Activated CD4-positive, alpha-beta T cell treated with anti-CD3 and anti-CD28 coated beads for 36 hours (primary cell): ENCODE data around the gene CDKN1A. TPM values are rescaled to one million over a fixed set of nuclear protein-coding genes. Genes with fewer than 3 reads are reported as not detected.
"Not testable (repeated sequence)": the region's sequence is repeated elsewhere in the genome, so short reads cannot be mapped to it uniquely, and the experiment has no call there.

Experiments
- ATAC-seq: fragments of 200-7000 bp; cut with Tn5 transposase; one replicate; pipeline ENCODE4 v1.10.0; 2021; ENCODE audit warnings: mild to moderate bottlenecking, moderate library complexity
- CTCF ChIA-PET: fragments of 350-600 bp; sonication (Branson Sonifier 250); formaldehyde crosslinking; loops from one replicate; lab custom pipeline; 2021; ENCODE audit warnings: antibody characterized with exemption; lab: Charles Lee
- POLR2A ChIA-PET: fragments of 350-600 bp; sonication (Branson Sonifier 250); formaldehyde crosslinking; loops from one replicate; lab custom pipeline; 2021; ENCODE audit warnings: antibody characterized with exemption, inconsistent platforms; lab: Charles Lee
- DNase-seq: peaks from one replicate; pipeline ENCODE4 v3.0.0-alpha.2; 2020
- H3K27ac Mint-ChIP-seq: one replicate; pipeline ENCODE4 v1.8.0; 2021; ENCODE audit warnings: mixed read lengths
- H3K27me3 Mint-ChIP-seq: one replicate; pipeline ENCODE4 v1.8.0; 2021; ENCODE audit warnings: mixed read lengths
- H3K36me3 Mint-ChIP-seq: one replicate; pipeline ENCODE4 v1.8.0; 2021; ENCODE audit warnings: low read depth, mixed read lengths
- H3K4me1 Mint-ChIP-seq: one replicate; pipeline ENCODE4 v1.8.0; 2021; ENCODE audit warnings: mixed read lengths
- H3K4me3 Mint-ChIP-seq: one replicate; pipeline ENCODE4 v1.8.0; 2021; ENCODE audit warnings: mild to moderate bottlenecking, moderate library complexity, mixed read lengths
- H3K9me3 Mint-ChIP-seq: one replicate; pipeline ENCODE4 v1.8.0; 2021; ENCODE audit warnings: low read depth, mixed read lengths
- intact Hi-C, 2 experiments: fragments of 100-400 bp; cut with DNase I in 1 of 2; cut with micrococcal nuclease in 1 of 2; formaldehyde crosslinking; loops; one replicate each; pipeline versions ENCODE4 v1.14.2 to v1.15.1; 2022 to 2024; cut with DNase I, micrococcal nuclease
- total RNA-seq, 2 experiments: library from RNA; stranded (reverse); gene quantifications; one replicate each; pipeline ENCODE4 v1.2.3, GENCODE V29; 2021

CDKN1A gene
- total RNA-seq, 2 experiments from 2014 or later: 31.3 to 35.9 TPM

DNA sequence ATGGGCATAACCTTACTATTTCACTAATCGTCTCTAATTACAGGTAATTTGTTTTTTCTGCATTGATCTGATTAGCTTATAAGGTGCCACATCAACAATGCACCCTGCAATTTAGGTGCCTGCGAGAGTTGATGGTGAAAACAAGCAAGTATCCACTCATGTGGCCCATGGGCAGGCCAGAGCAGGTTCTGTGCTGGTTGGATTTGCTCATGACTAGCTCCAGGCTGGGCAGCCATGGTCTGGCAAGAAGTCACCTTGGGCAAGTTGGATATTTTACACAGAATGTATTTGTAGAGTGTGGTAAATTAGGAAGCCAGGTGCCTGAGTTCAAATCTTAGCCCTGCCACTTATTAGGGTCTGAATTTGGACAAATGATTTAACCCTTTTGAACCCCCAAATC is 44.4 kb downstream of the CDKN1A start:
- CTCF ChIA-PET: interaction anchor here (0.6 to 2.5 kb wide), 3 partner anchors 13 to 163 kb away, joined by 3 to 12 read pairs (median 3); no protein-coding TSS in a partner anchor
- H3K36me3 Mint-ChIP-seq: no peaks in the 10 kb centered on the region
- ATAC-seq: no peak
- POLR2A ChIA-PET: no interaction called here
- no peak overlapping the region for H3K4me3 Mint-ChIP-seq
- H3K4me1 Mint-ChIP-seq: peaks cover 22% of the 10 kb centered on the region
- no peaks in the 10 kb centered on the region for H3K9me3 Mint-ChIP-seq
- no peak for DNase-seq
- no peak overlapping the region for H3K27ac Mint-ChIP-seq
- no peaks in the 10 kb centered on the region for H3K27me3 Mint-ChIP-seq
- intact Hi-C loops: no loop called here

DNA sequence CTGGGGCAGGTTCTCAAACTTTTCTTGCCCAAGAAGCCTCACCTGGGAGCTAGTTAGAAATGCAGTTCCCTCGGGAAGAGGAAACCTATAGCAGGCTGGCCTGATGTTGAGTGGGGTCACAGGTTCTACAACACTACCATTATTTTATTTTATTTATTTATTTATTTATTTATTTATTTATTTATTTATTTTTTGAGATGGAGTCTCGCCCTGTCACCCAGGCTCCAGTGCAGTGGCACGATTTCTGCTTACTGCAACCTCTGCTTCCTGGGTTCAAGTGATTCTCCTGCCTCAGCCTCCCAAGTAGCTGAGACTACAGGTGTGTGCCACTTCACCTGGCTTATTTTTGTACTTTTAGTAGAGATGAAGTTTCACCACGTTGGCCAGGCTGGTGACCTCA is 45.5 kb downstream of the CDKN1A start:
- H3K27ac Mint-ChIP-seq, H3K36me3 Mint-ChIP-seq: not testable (repeated sequence)
- intact Hi-C loops: loop anchor here (1.0 to 2.0 kb wide), 3 partner anchors 101 to 109 kb away; no protein-coding TSS in a partner anchor

DNA sequence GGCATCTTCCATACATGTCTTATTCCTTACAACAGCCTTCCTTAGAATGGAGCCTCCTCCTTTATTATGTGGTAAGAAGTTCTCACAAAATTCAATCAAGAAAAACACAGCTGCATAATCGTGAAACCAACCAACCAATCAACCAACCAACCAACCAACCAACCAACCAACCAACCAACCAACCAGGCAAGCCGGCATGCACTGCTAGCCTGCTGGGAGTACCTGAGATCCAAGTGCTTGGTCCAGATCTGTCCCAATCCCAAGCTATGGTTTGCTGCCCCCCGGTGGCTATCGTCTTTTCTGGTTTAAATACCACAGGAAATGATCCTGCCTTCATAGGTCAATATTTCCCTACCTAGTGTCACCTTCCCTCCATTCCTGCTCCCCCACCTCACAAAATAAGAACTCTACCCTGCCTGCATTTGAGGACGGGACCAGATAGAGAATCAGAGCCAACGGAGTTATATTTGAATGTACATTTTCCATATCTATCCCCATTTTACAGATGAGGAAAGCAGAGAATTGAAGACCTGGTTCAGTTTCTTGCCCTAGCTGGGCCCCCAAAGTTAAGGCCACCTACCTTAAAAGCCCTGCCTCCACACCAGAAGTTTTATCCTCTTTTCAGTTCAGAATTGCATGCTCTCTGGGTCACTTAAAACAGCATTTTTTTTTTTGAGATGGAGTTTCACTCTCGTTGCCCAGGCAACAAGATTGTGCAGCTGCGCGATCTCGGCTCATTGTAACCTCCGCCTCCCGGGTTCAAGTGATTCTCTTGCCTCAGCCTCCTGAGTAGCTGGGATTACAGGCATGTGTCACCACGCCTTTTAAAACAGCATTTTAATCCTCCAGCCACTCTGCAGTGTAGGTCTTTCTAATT is 46.2 kb downstream of the CDKN1A start:
- POLR2A ChIA-PET: no interaction called here
- H3K36me3 Mint-ChIP-seq: no peaks in the 10 kb centered on the region
- intact Hi-C loops: loop anchor here (1.0 to 2.0 kb wide), 3 partner anchors 101 to 109 kb away; no protein-coding TSS in a partner anchor
- peaks cover 25% of the 10 kb centered on the region for H3K4me1 Mint-ChIP-seq
- H3K27ac Mint-ChIP-seq: no peak overlapping the region
- DNase-seq (peak; percentile 82), ATAC-seq (peak; percentile 45)
- H3K9me3 Mint-ChIP-seq: no peaks in the 10 kb centered on the region
- CTCF ChIA-PET: interaction anchor here (0.6 to 2.5 kb wide), 13 partner anchors 9 to 412 kb away, joined by 3 to 12 read pairs (median 3); no protein-coding TSS in a partner anchor
- H3K27me3 Mint-ChIP-seq: no peaks in the 10 kb centered on the region
- H3K4me3 Mint-ChIP-seq: no peak overlapping the region

More for the DNA sequence above, 45.5 kb downstream of the CDKN1A start:
- H3K4me1 Mint-ChIP-seq: peaks cover 25% of the 10 kb centered on the region
- H3K4me3 Mint-ChIP-seq, DNase-seq, H3K9me3 Mint-ChIP-seq, ATAC-seq, POLR2A ChIA-PET, H3K27me3 Mint-ChIP-seq: not testable (repeated sequence)
- CTCF ChIA-PET: interaction anchor here (0.6 to 2.5 kb wide), 12 partner anchors 10 to 190 kb away, joined by 3 to 12 read pairs (median 4); no protein-coding TSS in a partner anchor

DNA sequence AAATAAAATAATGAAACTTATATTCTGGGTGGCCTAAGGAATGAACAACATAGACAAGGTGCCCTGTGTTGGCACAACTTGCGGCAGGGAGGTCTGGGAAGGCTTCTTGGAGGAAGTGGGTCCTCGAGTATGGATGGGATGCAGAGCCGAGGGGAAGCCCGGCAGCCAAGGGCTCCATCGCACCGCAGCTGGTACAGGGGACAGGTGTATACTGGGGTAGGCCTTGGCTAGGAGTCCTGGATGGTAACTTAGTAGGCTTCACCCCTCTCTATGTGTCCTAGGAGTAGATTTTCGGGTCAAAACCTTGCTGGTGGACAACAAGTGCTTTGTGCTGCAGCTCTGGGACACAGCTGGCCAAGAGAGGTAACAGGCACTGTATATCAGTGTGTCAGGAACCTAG is 47.1 kb downstream of the CDKN1A start:
- ChIA-PET POLR2A (no interaction called here), CTCF (interaction anchor here (0.7 to 1.5 kb wide), 3 partner anchors 8 to 45 kb away, joined by 3 to 5 read pairs (median 3); no protein-coding TSS in a partner anchor)
- no peak overlapping the region for H3K27ac Mint-ChIP-seq
- H3K4me1 Mint-ChIP-seq: peaks cover 25% of the 10 kb centered on the region
- ATAC-seq: no peak
- intact Hi-C loops: loop anchor here in 1 of 2 experiments (2.0 kb wide), 1 partner anchor 103 kb away; no protein-coding TSS in a partner anchor
- H3K36me3 Mint-ChIP-seq: no peaks in the 10 kb centered on the region
- DNase-seq: no peak
- no peak overlapping the region for H3K4me3 Mint-ChIP-seq
- no peaks in the 10 kb centered on the region for H3K27me3 Mint-ChIP-seq
- no peaks in the 10 kb centered on the region for H3K9me3 Mint-ChIP-seq

- no peak overlapping the region for H3K4me3 Mint-ChIP-seq
- intact Hi-C loops: loop anchor here in 1 of 2 experiments (2.0 kb wide), 1 partner anchor 27 kb away; no protein-coding TSS in a partner anchor
- no peaks in the 10 kb centered on the region for H3K9me3 Mint-ChIP-seq
- POLR2A ChIA-PET: no interaction called here
- ATAC-seq: peak; percentile 34
- CTCF ChIA-PET: interaction anchor here (0.8 kb wide), 1 partner anchor 10 kb away, joined by 3 read pairs; no protein-coding TSS in a partner anchor
- H3K4me1 Mint-ChIP-seq: peaks cover 25% of the 10 kb centered on the region
- peak; percentile 35 for DNase-seq
- peak overlapping the region; percentile 20 for H3K27ac Mint-ChIP-seq
- no peaks in the 10 kb centered on the region for H3K27me3 Mint-ChIP-seq
- no peaks in the 10 kb centered on the region for H3K36me3 Mint-ChIP-seq
Observed at GRCh38 chr6:36727505-36728021, 49.0 kb downstream of the CDKN1A start.

DNA sequence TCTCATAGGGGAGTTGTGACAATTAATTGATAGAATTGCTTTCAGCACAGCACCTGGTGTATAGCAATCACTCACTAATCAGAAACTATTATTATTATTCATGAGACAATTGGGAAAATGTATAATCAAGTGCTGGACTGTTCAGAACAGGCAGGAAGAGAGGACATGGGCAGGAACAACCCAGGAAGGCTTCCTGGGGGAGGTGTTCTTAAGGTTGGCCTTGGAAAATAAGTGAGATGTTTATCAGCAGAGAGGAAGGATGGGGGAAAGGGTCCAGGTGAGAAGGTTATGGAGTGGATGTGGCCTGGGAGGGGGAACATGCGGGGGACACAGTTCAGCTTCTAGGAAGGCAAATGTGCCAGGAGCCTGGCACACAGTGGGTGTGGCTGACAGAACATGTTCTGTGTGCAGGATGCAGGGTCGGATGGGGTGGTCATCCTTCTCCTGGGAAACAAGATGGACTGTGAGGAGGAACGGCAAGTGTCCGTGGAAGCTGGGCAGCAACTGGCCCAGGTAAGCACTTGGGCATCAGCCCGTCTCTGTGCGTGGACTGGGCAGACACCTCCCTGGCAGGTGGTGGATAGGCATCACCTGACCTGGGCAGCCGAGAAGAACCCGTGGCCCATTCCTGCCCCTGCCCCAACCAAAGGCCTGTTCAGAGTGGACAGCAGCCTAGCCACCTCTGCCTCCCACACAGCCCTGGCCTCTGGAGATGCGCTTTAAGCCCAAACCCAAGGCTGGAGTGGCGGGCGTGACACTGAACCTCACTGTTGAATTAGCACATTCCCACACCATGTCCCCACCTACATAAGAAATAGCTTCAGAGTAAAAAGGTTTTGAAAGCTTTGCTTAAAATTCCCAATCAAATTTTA is 50.0 kb downstream of the CDKN1A start:
- Mint-ChIP-seq H3K27ac (peak overlapping the region; percentile 35), H3K27me3 (no peaks in the 10 kb centered on the region), H3K4me1 (peaks cover 30% of the 10 kb centered on the region), H3K36me3 (no peaks in the 10 kb centered on the region), H3K9me3 (no peaks in the 10 kb centered on the region), H3K4me3 (no peak overlapping the region)
- ChIA-PET CTCF (no interaction called here), POLR2A (no interaction called here)
- DNase-seq (no peak), ATAC-seq (no peak)
- intact Hi-C loops: no loop called here

DNA sequence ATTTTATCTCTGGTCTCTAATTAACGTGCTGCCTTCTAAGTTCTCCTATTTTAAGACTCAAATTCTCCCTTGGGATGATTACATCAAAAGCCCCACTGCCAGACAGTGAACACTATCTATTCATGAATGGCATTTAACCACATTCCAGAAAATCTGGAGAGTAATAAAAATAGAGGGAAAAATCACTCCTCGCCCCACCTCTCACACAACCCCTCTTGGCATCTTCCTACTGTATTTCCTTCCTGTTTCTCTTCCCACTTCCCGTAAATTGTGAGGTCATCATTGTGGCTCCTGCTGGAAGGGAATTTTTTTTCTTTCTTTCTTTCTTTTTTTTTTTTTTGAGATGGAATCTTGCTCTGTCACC is 50.6 kb downstream of the CDKN1A start:
- Mint-ChIP-seq H3K36me3 (no peaks in the 10 kb centered on the region), H3K4me1 (peaks cover 35% of the 10 kb centered on the region), H3K27me3 (no peaks in the 10 kb centered on the region), H3K4me3 (no peak overlapping the region), H3K9me3 (no peaks in the 10 kb centered on the region), H3K27ac (no peak overlapping the region)
- ATAC-seq (no peak), DNase-seq (no peak)
- ChIA-PET CTCF (no interaction called here), POLR2A (no interaction called here)
- intact Hi-C loops: no loop called here

- Mint-ChIP-seq H3K27ac (no peak overlapping the region), H3K9me3 (no peaks in the 10 kb centered on the region), H3K36me3 (no peaks in the 10 kb centered on the region), H3K4me1 (peaks cover 41% of the 10 kb centered on the region), H3K27me3 (peaks cover 2% of the 10 kb centered on the region), H3K4me3 (no peak overlapping the region)
- CTCF ChIA-PET: interaction anchor here (0.6 to 1.7 kb wide), 6 partner anchors 11 to 115 kb away, joined by 3 to 8 read pairs (median 4); no protein-coding TSS in a partner anchor
- no peak for ATAC-seq
- no peak for DNase-seq
- POLR2A ChIA-PET: no interaction called here
- intact Hi-C loops: no loop called here
Observed at GRCh38 chr6:36730424-36731380, 52.2 kb downstream of the CDKN1A start.

- intact Hi-C loops: no loop called here
- DNase-seq (no peak), ATAC-seq (no peak)
- no peaks in the 10 kb centered on the region for H3K36me3 Mint-ChIP-seq
- ChIA-PET CTCF (interaction anchor here (1.5 to 1.7 kb wide), 2 partner anchors 27 to 116 kb away, joined by 4 to 8 read pairs; no protein-coding TSS in a partner anchor), POLR2A (interaction anchor here (0.6 kb wide), 1 partner anchor 15 kb away, joined by 3 read pairs; no protein-coding TSS in a partner anchor)
- H3K9me3 Mint-ChIP-seq: no peaks in the 10 kb centered on the region
- no peak overlapping the region for H3K4me3 Mint-ChIP-seq
- peaks cover 2% of the 10 kb centered on the region for H3K27me3 Mint-ChIP-seq
- no peak overlapping the region for H3K27ac Mint-ChIP-seq
- peaks cover 36% of the 10 kb centered on the region for H3K4me1 Mint-ChIP-seq
Observed at GRCh38 chr6:36731622-36732310, 53.3 kb downstream of the CDKN1A start.
